K562 (cell line): ENCODE data around the gene DCUN1D3. TPM values are rescaled to one million over a fixed set of nuclear protein-coding genes. Genes with fewer than 3 reads are reported as not detected.
"Not testable (repeated sequence)": the region's sequence is repeated elsewhere in the genome, so short reads cannot be mapped to it uniquely, and the experiment has no call there.

Experiments
- ATAC-seq: fragments of 200-7000 bp; cut with Tn5 transposase; 3 replicates; pipeline ENCODE4 v1.9.1; 2020; ENCODE audit warnings: moderate library complexity
- BruUV-seq: library from RNA; stranded (reverse); fragments of 400-500 nt; replicated peaks from 2 replicates; lab custom pipeline; 2021; lab: Mats Ljungman, UMichigan
- CTCF ChIA-PET: fragments of 300-600 bp; formaldehyde crosslinking; extraction: SDS; loops from one replicate; lab custom pipeline; 2021; ENCODE audit warnings: low intra/inter-chr PET ratio; lab: Yijun Ruan, JAX
- POLR2A ChIA-PET: fragments of 300-600, 350-650 bp; sonication (Branson Sonifier 250); formaldehyde crosslinking; extraction: SDS; loops from one replicate; lab custom pipeline; 2021; ENCODE audit warnings: antibody characterized with exemption, inconsistent platforms; lab: Yijun Ruan, JAX
- DNase-seq, 4 experiments: peaks; one replicate each; pipeline versions ENCODE4 v3.0.0 to v3.0.0-alpha.2; 2011 to 2018; ENCODE audit warnings: low spot score in 3 of 4, mixed read lengths in 3 of 4; ENCODE audit errors: extremely low read depth in 1 of 4
- FAIRE-seq: peaks from 2 replicates; lab custom pipeline; 2011; peaks lifted over from hg19 to GRCh38; lab: Jason Lieb, UNC
- H2AFZ ChIP-seq: 2 replicates; pipeline ENCODE4 v1.6.0; 2011; ENCODE audit warnings: low read depth, low read length, control low read depth, inconsistent platforms
- H3K27ac ChIP-seq: fragments of 200-600 bp; 3 replicates; pipeline ENCODE4 v1.8.0; 2011; ENCODE audit warnings: low read depth, mild to moderate bottlenecking, control low read depth, inconsistent platforms, low read length, moderate library complexity, mixed read lengths; ENCODE audit errors: extremely low read depth
- H3K27me3 ChIP-seq, 2 experiments: fragments of 300-600 bp in 1 of 2; 2 replicates in 1 of 2; 3 replicates in 1 of 2; pipeline versions ENCODE4 v1.6.0 to v1.8.0; 2011; ENCODE audit warnings: inconsistent platforms in 2 of 2, low read length in 2 of 2, mild to moderate bottlenecking in 1 of 2, mixed read lengths in 1 of 2, moderate library complexity in 1 of 2; ENCODE audit not compliant: control insufficient read depth in 2 of 2, insufficient read depth in 2 of 2
- H3K36me3 ChIP-seq: fragments of 300-600 bp; 3 replicates; pipeline ENCODE4 v1.8.0; 2011; ENCODE audit warnings: mild to moderate bottlenecking, low read length, inconsistent platforms; ENCODE audit not compliant: control insufficient read depth, insufficient read depth
- H3K4me1 ChIP-seq, 2 experiments: fragments of 200-600 bp in 1 of 2; replicated peaks in 1 of 2; 2 replicates in 1 of 2; 3 replicates in 1 of 2; pipeline versions ENCODE4 v1.5.1 to v1.8.0; 2011; ENCODE audit warnings: inconsistent platforms in 2 of 2, low read length in 2 of 2, mild to moderate bottlenecking in 1 of 2, mixed read lengths in 1 of 2, moderate library complexity in 1 of 2; ENCODE audit not compliant: control insufficient read depth in 2 of 2, insufficient read depth in 2 of 2
- H3K4me2 ChIP-seq: 2 replicates; pipeline ENCODE4 v1.6.1; 2011; ENCODE audit warnings: low read length, control low read depth, inconsistent platforms, mixed read lengths; ENCODE audit not compliant: insufficient read depth
- H3K4me3 ChIP-seq: fragments of 200-600 bp; sonication (generic), shearing (Covaris generic); 2 replicates; pipeline ENCODE4 v1.5.1; 2016; ENCODE audit warnings: control low read depth, inconsistent platforms
- H3K79me2 ChIP-seq: fragments of 200-600 bp; 3 replicates; pipeline ENCODE4 v1.8.0; 2011; ENCODE audit warnings: low read length, inconsistent platforms; ENCODE audit not compliant: control insufficient read depth, insufficient read depth
- H3K9ac ChIP-seq, 2 experiments: 2 replicates each; pipeline versions ENCODE4 v1.6.0 to v1.6.1; 2011; ENCODE audit warnings: low read depth in 2 of 2, low read length in 2 of 2, control low read depth in 1 of 2, inconsistent platforms in 1 of 2, mild to moderate bottlenecking in 1 of 2, mixed read lengths in 1 of 2; ENCODE audit not compliant: insufficient read depth in 1 of 2
- H3K9me1 ChIP-seq: one replicate; pipeline ENCODE4 v1.6.0; 2011; ENCODE audit warnings: inconsistent platforms, mild to moderate bottlenecking, low read length, moderate library complexity; ENCODE audit not compliant: control insufficient read depth, insufficient read depth
- H3K9me3 ChIP-seq: replicated peaks from 2 replicates; pipeline ENCODE4 v1.5.1; 2011; ENCODE audit warnings: low read depth, low read length, inconsistent platforms; ENCODE audit not compliant: control insufficient read depth, insufficient read depth
- H4K20me1 ChIP-seq: replicated peaks from 2 replicates; pipeline ENCODE4 v1.6.1; 2011; ENCODE audit warnings: low read length, inconsistent platforms, mixed read lengths; ENCODE audit not compliant: control insufficient read depth, insufficient read depth
- ARID1B ChIP-seq: fragments of 450-650 bp; IDR thresholded peaks from 2 replicates; pipeline ENCODE4 v1.6.1; 2016; ENCODE audit warnings: antibody characterized with exemption, mild to moderate bottlenecking, inconsistent platforms
- ATF1 ChIP-seq, 2 experiments: fragments of 450-650 bp in 1 of 2; IDR thresholded peaks; 2 replicates each; pipeline ENCODE4 v1.6.1; 2016; ENCODE audit warnings: missing compliant biosample characterization in 1 of 2, missing genetic modification characterization in 1 of 2
- ATF7 ChIP-seq: fragments of 450-650 bp; IDR thresholded peaks from 2 replicates; pipeline ENCODE4 v1.7.1; 2014; ENCODE audit warnings: mild to moderate bottlenecking, moderate library complexity
- BACH1 ChIP-seq: fragments of 200-800 bp; sonication (Bioruptor generic); IDR thresholded peaks from 2 replicates; pipeline ENCODE4 v1.6.1; 2016; ENCODE audit warnings: missing genetic modification characterization, missing compliant biosample characterization
- HLTF ChIP-seq: fragments of 450-650 bp; IDR thresholded peaks from 2 replicates; pipeline ENCODE4 v1.6.1; 2016
- JUN ChIP-seq, 2 experiments: sonication (generic) in 1 of 2; formaldehyde crosslinking in 1 of 2; IDR thresholded peaks; 2 replicates each; pipeline versions ENCODE4 v1.6.1 to v1.8.0; 2012 to 2022; ENCODE audit warnings: borderline replicate concordance in 2 of 2, mild to moderate bottlenecking in 2 of 2, improper control_type of control experiment in 1 of 2, low read depth in 1 of 2, low read length in 1 of 2, missing genetic modification reagents in 1 of 2
- JUND ChIP-seq, 2 experiments: IDR thresholded peaks; 2 replicates in 1 of 2; 3 replicates in 1 of 2; pipeline ENCODE4 v1.6.1; 2011; ENCODE audit warnings: borderline replicate concordance in 2 of 2, low read depth in 2 of 2, low read length in 2 of 2, improper control_type of control experiment in 1 of 2, missing biosample characterization in 1 of 2, missing genetic modification characterization in 1 of 2, missing genetic modification reagents in 1 of 2
- MEF2A ChIP-seq: IDR thresholded peaks from 2 replicates; pipeline ENCODE4 v1.6.1; 2011; ENCODE audit warnings: low read depth, mild to moderate bottlenecking, low read length, moderate library complexity; ENCODE audit not compliant: control insufficient read depth
- MEIS2 ChIP-seq: fragments of 450-650 bp; IDR thresholded peaks from 2 replicates; pipeline ENCODE4 v1.6.1; 2014; ENCODE audit warnings: mild to moderate bottlenecking; ENCODE audit not compliant: partially characterized antibody
- MYNN ChIP-seq, 2 experiments: sonication (generic); formaldehyde crosslinking in 1 of 2; IDR thresholded peaks; 2 replicates each; pipeline versions ENCODE4 v1.5.0 to v1.6.1; 2016 to 2020; ENCODE audit warnings: antibody characterized with exemption in 1 of 2, missing genetic modification reagents in 1 of 2
- NR2C2 ChIP-seq, 2 experiments: fragments of 200-800 bp in 1 of 2; sonication (Bioruptor generic) in 1 of 2; sonication (generic) in 1 of 2; formaldehyde crosslinking in 1 of 2; IDR thresholded peaks; 2 replicates each; pipeline versions ENCODE4 v1.6.1 to v1.8.0; 2016 to 2022; ENCODE audit warnings: mild to moderate bottlenecking in 1 of 2, missing compliant biosample characterization in 1 of 2, missing genetic modification characterization in 1 of 2, missing genetic modification reagents in 1 of 2
- SMARCA5 ChIP-seq: fragments of 450-650 bp; IDR thresholded peaks from 2 replicates; pipeline ENCODE4 v1.6.1; 2016
- SOX6 ChIP-seq: fragments of 450-650 bp; IDR thresholded peaks from 2 replicates; pipeline ENCODE4 v1.6.1; 2014; ENCODE audit warnings: mild to moderate bottlenecking
- ZNF507 ChIP-seq: conservative IDR thresholded peaks from 2 replicates; pipeline ENCODE4 v1.6.1; 2017; ENCODE audit warnings: missing genetic modification characterization, missing compliant biosample characterization
- WGBS: fragments of 100-300 bp; shearing (Covaris generic); methylation state at CpG from one replicate; pipeline ENCODE4 v1.1.6; 2016; ENCODE audit warnings: low coverage, mixed read lengths; ENCODE audit not compliant: insufficient coverage; ENCODE audit errors: missing lambda C conversion rate; 5-methylcytosine and 5-hydroxymethylcytosine counted together
- in situ Hi-C: fragments of 300-500 bp; cut with MboI; formaldehyde crosslinking; loops from 4 replicates; pipeline ENCODE4 v1.15.0; 2018; ENCODE audit warnings: inconsistent platforms, mixed read lengths
- intact Hi-C: fragments of 100-400 bp; cut with micrococcal nuclease; formaldehyde crosslinking; loops from 2 replicates; pipeline ENCODE4 v1.14.2; 2022
- polyA plus RNA-seq, 8 experiments: library from polyadenylated mRNA; depleted of rRNA in 4 of 8; stranded (reverse) in 5 of 8; unstranded in 3 of 8; fragments of >200 nt; fragmentation: Nextera tagmentation in 2 of 8; fragmentation: Illumina TruSeq in 1 of 8; extraction: Ambion mirVana in 2 of 8; extraction: Trizol in 1 of 8; gene quantifications; 2 replicates each; pipeline versions ENCODE4 v1.2.1 to v1.2.3, GENCODE V29; 2011 to 2014; ENCODE audit warnings: inconsistent platforms in 1 of 8, missing spikeins in 1 of 8
- total RNA-seq, 7 experiments: library from RNA; depleted of rRNA in 6 of 7; stranded (reverse); fragments of >200 nt in 6 of 7; fragmentation: Illumina TruSeq in 2 of 7; extraction: Trizol in 2 of 7; gene quantifications; 2 replicates each; pipeline versions ENCODE4 v1.2.1 to v1.2.3, GENCODE V29; 2011 to 2021; ENCODE audit warnings: low replicate concordance in 1 of 7

Gene DCUN1D3
- total and polyA plus RNA-seq, 9 of the 15 experiments (the other 6 are each of a cell fraction or from before 2014, with no cell fraction given): 1.0 to 4.7 (median 2.2) TPM

GRCh38 chr16:20930365-20930690 lies 30.2 kb upstream of the DCUN1D3 start:
- no peak for FAIRE-seq
- CTCF ChIA-PET: no interaction called here

GRCh38 chr16:20929676-20930364 lies 29.7 kb upstream of the DCUN1D3 start:
- WGBS: 14% methylated on average over 9 of the region's 10 CpGs
- POLR2A ChIA-PET: interaction anchor here (0.6 to 1.3 kb wide), 3 partner anchors 9 to 150 kb away, joined by 3 to 5 read pairs (median 3); no protein-coding TSS in a partner anchor
- H4K20me1 ChIP-seq; H3K36me3 ChIP-seq; H3K27me3 ChIP-seq; H3K9ac ChIP-seq; H3K4me1 ChIP-seq; H3K4me3 ChIP-seq; H3K4me2 ChIP-seq; H3K27ac ChIP-seq; H3K9me1 ChIP-seq; H2AFZ ChIP-seq; CTCF ChIA-PET; H3K9me3 ChIP-seq; H3K79me2 ChIP-seq; intact Hi-C loops; in situ Hi-C loops; BruUV-seq; TF ChIP-seq ATF1 (CRISPR knock-in tag; IDR thresholded peaks at IDR 0.05); JUN (CRISPR knock-in tag; IDR thresholded peaks at IDR 0.05; ENCODE audit: borderline replicate concordance); NR2C2 (CRISPR knock-in tag; IDR thresholded peaks at IDR 0.05): not testable (repeated sequence)
- peak in 1 of 4 experiments; percentile 44 for DNase-seq
- ATAC-seq: peak; percentile 81
- FAIRE-seq: peak; percentile 67
- peak; percentile 84 for TF ChIP-seq MEF2A
- TF ChIP-seq HLTF: peak; percentile 32; the same call in 1 of the 2 replicates
- 0 out of 2 replicates have a peak, but pooled peaks have one; percentile 28 for TF ChIP-seq SOX6
- peak; percentile 82; the same call in 1 of the 2 replicates for TF ChIP-seq JUND (IDR thresholded peaks at IDR 0.05; ENCODE audit: borderline replicate concordance, low read depth, low read length)
- TF ChIP-seq JUND (tag; IDR thresholded peaks at IDR 0.05; ENCODE audit: borderline replicate concordance, low read depth, low read length): peak; percentile 81; the same call in 1 of the 3 replicates
- peak; percentile 37; the same call in 1 of the 2 replicates for TF ChIP-seq ATF1 (tag; IDR thresholded peaks at IDR 0.05)
- peak; percentile 58; the same call in 1 of the 2 replicates for TF ChIP-seq JUN (IDR thresholded peaks at IDR 0.05; ENCODE audit: borderline replicate concordance, low read depth, low read length)
- 0 out of 2 replicates have a peak, but pooled peaks have one; percentile 47 for TF ChIP-seq SMARCA5
- peak; percentile 30 for TF ChIP-seq MEIS2
- peak; percentile 34; the same call in 1 of the 2 replicates for TF ChIP-seq ARID1B
- peak; percentile 63; the same call in 1 of the 2 replicates for TF ChIP-seq NR2C2 (tag; IDR thresholded peaks at IDR 0.05)
- TF ChIP-seq ATF7: peak; percentile 86

More at GRCh38 chr16:20930365-20930690, 30.2 kb upstream of the DCUN1D3 start:
- Histone ChIP-seq H3K79me2 (no peaks in the 10 kb centered on the region), H3K27ac (no peak overlapping the region), H3K4me1 (peaks cover 0 to 6% of the 10 kb centered on the region in 2 experiments; a peak in 1 of 5 replicates), H3K4me3 (no peak overlapping the region), H3K36me3 (no peaks in the 10 kb centered on the region), H3K9me3 (no peaks in the 10 kb centered on the region), H4K20me1 (no peaks in the 10 kb centered on the region), H3K9ac (no peak overlapping the region), H3K4me2 (no peak overlapping the region), H3K9me1 (no peaks in the 10 kb centered on the region), H3K27me3 (peaks cover 2 to 7% of the 10 kb centered on the region in 2 experiments; a peak in 3 of 5 replicates), H2AFZ (no peak overlapping the region)
- WGBS: 82% methylated on average over 1 of the region's 1 CpG
- POLR2A ChIA-PET: interaction anchor here (0.6 to 1.3 kb wide), 2 partner anchors 8 to 11 kb away, joined by 3 to 5 read pairs; no protein-coding TSS in a partner anchor
- TF ChIP-seq BACH1 (tag): 0 out of 2 replicates have a peak, but pooled peaks have one; percentile 28
- no peak for TF ChIP-seq NR2C2 (CRISPR knock-in tag; IDR thresholded peaks at IDR 0.05)
- 0 out of 2 replicates have a peak, but pooled peaks have one; percentile 28 for TF ChIP-seq NR2C2 (tag; IDR thresholded peaks at IDR 0.05)
- no peak for TF ChIP-seq MYNN (IDR thresholded peaks at IDR 0.05)
- no peak for TF ChIP-seq MYNN (CRISPR knock-in tag; IDR thresholded peaks at IDR 0.05)
- TF ChIP-seq ZNF507: no peak
- no peak for ATAC-seq
- in situ Hi-C loops (no loop called here), intact Hi-C loops (no loop called here)
- DNase-seq: no peak
- no TSS peak for BruUV-seq
